Stimulated activated CD4-positive, alpha-beta T cell treated with anti-CD3 and anti-CD28 coated beads, TNF-alpha, amount 100 ng/mL, for 24 hours (primary cell): ENCODE results near the gene SEMA5A.

Experiments
- DNase-seq, 3 experiments: peaks; one replicate each; pipeline ENCODE4 v3.0.0-alpha.2; 2020; ENCODE audit warnings: low read depth in 3 of 3

SEMA5A gene

DNA sequence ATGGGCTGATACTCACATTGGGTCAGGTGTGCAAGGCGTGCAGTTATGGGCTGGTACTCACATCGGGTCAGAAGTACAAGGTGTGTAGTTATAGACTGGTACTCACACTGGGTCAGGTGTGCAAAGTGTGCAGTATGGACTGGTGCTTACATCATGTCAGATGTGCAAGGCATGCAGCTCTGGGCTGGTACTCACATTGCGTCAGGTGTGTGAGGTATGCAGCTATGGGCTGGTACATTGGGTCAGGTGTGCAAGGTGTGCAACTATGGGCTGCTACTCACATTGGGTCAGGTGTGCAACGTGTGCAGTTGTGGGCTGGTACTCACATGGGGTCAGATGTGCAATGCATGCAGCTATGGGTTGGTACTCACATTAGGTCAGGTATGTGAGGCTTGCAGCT, 213.8 kb downstream of the SEMA5A start:
- DNase-seq: no peak

DNA sequence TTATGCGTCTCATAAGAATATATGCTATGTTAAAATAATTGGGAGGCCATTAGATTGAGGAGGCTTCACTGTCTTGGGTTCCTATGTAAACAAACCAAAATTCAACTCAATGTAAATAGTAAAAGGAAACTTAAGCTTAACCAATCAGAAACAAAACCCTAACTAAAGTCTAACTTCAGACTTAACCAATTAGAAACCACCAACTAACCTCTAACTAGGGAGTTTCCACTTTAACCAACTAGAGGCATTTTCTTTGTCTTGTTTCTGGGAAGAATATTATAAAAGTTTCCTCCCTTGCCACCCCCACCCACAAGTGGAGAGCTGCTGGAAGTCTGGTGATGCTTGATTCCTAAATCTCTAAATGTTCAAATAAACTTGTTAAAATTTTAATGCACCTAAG, 214.5 kb downstream of the SEMA5A start:
- no peak for DNase-seq

DNA sequence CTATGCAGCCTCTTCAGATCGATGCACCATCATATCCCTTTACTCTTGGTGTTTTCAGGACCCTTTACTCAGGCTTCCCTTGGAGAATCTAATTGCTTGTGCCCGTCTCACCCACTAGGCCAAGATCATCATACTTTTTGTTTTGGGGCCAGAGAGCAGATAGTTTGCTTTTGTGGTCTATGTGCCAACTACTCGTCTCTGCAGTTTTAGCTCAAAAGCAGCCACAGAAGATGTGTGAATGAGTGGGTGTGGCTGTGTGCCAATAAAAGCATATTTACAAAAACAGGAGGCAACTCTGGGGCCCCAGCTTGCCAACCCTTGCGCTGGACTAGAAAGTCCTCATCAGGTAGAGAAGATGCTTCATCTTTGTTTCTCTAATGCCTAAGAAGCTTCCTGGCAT, 216.8 kb downstream of the SEMA5A start:
- no peak for DNase-seq

DNA sequence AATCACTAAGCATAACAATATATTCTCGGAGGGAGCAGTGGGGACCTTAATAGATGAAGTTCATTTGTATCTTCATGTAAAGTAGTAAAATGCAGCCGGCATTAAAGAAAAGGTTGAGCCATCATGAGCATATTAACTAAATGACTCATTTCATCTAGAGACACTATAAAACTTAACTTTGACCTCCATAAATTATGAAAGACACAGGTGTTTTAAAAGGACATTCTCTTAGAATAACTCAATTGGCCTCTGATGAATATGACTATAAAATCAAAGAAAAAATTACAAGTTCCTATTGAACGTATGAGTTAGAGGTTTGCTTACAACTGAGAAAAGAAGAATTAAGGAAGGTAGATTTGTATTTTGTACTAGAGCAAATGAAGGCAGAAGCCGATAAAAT, 220.3 kb downstream of the SEMA5A start:
- DNase-seq: no peak

DNA sequence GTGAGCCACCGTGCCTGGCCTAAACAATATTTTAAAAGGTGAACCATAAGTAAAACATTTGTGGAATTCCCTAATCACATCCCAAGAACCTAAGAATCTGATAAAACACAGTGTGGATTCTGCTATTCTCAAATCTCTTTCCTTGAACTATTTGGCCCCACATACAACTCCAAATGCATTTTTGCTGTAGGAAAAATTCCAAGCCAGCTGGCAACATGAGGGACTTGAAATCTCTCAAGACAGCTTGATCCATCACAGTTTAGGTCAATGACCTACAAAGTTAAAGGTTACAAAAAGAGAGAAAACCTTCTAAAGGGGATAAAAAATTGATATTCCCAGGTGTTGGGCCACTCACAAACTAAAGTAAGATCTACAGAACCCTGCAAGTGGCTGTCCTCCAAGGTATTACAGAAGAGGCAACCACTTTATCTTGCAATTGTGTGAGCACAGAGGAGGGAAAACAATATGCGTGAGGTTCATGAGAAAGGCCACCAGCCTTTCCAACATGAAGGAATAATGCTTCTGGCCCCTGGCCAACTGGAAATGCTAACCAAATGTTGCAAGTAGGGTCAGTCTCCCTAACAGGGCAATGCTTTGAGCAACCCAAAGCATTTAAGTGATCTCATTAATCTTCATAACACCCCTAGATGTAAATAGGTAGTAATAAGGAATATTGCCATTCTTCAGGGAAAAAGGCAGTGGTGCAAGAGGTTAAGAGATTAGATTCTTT, 221.4 kb downstream of the SEMA5A start:
- DNase-seq: no peak

DNA sequence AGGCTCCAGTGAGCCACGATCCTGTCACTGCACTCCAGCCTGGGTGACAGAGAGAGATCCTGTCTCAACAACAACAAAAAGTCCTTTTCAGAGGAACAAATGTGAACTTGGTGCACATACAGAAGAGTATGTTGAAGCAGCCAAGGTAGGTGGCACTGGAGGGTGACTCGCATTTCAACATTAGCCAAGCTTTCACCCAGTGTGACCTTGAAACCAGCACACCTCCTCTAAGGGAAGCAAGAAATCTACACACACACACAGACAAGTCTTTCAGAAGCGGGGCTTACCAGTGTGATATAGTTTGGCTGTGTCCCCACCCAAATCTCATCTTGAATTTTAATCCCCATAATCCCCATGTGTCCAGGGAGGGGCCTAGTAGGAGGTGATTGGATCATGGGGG, 225.2 kb downstream of the SEMA5A start:
- DNase-seq: no peak

DNA sequence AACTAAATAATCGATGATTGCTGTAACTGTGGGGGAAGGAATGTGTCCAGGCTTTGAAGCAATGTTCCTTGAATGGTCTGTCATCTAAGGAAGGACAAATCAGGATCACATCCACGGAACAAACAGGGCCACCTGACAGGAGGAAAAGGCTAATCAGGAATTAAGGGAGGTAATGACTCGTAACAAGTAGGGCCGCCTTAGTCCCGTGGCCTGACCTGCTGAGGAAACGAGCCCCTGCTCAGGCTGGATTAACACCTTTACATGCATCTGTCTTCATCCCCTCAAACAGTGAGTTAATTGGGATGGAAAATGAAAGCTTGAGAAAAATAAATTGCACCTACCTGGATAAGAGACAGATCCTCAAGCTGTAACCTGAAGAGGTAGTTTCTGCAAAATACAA, 227.8 kb downstream of the SEMA5A start:
- no peak for DNase-seq

DNA sequence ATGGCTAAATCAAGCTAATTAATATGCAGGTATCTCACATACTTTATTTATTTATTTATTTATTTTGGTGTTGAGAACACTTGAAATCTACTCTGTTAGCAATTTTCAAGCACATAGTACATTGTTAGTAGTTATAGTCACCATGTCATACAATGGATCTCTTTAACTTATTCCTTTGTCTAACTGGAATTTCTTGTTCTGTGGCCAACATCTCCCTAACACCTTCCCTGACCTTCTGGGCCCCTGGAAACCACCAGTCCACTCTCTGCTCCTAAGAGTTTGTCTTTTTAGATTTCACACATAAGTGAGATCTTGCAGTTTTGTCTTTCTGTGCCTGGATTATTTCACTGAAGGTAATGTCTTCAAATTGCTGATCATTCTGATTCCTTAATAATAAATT, 229.1 kb downstream of the SEMA5A start:
- DNase-seq: no peak

DNA sequence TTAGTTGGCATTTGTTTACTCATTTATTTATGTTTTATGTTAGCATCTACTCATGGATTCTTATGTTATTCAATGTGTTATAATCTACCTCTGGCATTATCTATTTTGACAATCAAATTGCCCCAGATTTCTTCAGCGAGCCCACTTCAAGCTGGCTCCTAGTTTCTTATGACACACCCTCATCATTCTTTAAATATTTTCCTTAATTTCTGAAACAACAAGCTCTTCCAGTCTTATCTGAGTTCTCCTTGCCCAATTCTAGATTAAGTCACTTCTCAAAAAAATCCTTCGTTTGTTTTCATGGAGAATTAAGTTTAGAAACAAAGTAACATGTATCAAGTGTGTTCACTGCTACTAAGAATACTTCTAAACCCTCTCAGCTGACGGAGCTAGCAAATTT, 229.8 kb downstream of the SEMA5A start:
- DNase-seq: no peak

DNA sequence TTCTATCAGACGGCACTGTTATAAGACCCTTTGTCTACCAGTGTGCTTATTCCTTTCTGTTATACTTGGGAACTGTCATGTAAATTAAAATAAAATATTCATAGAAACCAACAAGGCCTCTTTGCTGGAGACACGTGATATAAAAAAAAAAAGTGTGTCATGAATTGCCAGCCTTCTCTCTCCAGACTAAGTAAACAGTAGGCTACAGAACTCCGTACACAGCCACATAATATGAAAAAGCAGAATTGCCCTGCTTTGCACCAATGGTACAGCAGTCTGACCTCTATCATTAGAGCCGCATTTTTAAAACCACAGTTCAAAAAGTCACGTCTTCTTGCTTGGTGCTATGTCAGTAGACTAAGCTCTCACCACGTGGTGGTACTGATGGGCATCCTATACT, 231.3 kb downstream of the SEMA5A start:
- no peak for DNase-seq

DNA sequence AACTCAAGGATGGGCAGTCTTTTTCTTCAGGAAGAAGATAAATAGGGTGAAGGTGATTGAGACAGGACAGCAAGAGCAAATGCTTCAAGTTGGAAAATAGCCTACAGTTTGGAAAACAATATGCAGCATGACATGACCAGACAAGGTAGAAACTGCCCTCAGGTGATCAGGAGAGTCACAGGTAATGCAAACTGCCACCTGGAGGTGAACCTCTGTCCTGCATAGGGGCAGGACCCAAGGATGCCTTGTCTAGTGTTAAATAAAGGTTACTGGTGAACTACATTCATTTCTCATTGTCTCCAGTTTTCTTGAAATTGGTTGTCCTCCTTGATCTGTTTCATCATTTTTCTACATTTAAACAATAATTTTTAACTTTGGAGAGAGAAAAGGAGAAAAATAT, 232.1 kb downstream of the SEMA5A start:
- DNase-seq: no peak

DNA sequence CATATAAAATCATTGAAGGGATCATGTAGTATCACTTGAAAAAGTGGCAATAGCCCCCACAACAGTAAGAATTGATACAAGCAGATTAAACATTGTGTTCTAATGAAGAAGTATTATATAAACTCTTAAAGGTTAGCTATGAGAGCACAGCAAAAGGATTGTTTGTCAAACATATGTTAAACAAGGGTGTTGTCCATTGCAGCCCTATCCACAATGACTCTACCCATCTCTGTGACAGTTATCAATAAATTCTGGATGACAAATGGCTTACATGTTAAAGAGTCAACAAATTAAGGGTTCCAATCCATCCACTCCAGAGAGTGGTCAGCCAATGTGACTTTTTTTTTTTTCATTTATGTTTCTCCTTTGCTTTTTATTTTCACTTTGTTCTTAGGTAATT, 238.7 kb downstream of the SEMA5A start:
- DNase-seq: no peak

DNA sequence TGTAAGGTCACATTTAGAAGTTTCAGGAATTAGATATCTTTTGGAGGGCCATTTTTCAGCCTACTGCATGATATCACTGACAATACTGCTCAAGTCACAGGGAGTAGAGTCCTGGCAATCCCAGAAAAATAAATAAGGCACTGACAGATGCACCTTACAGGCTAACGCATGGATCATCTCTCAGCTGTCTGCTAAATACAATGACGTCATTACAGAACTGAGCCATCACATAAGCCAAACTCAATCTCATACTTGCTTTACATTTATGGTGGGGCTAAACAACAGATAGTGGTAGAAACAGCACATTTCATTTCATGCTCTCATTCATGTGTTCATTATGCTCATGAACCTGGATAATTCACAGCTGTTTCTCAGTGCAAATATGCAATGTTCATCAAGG, 243.7 kb downstream of the SEMA5A start:
- DNase-seq: no peak

DNA sequence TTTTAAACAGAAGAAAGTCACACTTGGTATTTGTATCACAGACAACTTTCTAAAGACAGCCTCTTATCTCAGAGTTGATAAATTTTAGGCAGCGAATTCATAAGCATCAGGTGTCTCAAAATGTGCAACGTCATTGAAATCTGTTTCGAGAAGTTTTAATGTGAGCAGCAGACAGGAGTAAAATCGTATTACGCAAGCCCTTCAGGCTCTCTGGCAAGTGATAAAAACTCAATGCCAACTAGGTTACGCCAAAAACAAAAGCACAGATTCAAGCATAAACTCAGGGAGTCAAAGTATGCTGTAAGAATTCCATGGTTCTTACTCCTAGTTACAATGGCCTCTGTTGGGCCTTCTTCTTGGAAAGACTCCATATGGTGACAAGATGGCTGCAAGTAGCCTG, 244.7 kb downstream of the SEMA5A start:
- no peak for DNase-seq

DNA sequence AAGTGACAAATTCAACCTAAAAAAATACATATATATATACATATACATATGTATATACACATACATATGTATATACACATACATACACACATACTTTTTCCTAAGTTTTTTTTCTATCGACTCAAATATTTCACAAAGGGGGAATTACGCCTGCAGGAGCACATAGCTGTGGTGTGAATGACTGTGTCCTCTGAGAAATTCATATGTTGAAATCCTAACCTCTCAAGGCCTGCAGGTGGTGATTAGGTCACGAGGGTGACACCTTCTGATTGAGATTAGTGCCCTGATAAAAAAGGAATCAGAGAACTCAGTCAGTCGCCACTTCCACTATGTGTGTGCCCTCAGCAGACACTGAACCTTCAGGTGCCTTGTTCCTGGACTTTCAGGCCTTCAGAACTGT, 248.7 kb downstream of the SEMA5A start:
- DNase-seq: no peak

DNA sequence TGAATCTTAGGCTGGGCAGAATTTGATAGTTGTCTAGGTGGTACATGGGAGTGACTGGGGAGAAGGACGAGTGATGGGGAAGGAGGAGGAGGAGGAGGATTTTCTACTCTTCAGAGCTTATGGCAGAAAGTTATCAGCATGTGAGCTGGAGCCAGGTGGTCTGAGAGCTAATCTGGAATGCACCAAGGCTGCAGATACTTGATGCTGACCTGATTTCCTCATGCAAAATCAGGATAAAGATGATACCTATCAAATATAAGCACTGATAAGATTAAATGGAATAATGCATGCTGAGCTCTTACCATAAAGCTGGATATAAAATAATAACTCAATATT, 250.4 kb downstream of the SEMA5A start:
- no peak for DNase-seq

DNA sequence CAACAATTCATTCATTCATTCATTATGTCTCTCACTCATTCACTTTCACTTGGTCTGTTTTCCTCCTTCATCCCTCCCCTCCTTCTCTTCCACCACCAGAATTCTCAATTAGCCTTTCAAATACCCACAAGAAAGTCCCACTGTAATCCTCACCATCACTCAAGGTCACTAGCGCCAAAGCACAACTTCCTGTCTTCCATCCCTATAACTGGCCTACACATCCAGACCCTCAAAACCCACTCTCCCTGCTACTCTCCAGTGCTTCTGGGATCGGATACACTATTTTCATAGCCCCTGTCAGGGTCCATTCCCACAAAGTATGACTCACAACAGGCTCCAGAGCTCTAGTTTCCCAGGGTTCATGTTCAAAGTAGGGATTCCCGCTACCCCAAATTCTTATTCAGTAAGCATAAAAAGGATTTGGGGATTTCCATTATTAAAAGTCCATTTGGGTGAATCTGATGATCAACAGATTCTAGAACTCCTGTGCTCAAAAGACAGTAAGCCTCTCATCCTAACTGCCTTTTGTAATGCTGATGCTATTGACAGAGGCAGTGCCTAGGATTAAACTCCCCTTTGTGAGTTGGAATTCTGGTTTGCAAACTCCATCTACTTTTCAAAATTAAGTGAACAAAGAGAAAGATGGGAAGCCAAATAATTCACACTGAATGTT, 250.9 kb downstream of the SEMA5A start:
- DNase-seq: no peak

DNA sequence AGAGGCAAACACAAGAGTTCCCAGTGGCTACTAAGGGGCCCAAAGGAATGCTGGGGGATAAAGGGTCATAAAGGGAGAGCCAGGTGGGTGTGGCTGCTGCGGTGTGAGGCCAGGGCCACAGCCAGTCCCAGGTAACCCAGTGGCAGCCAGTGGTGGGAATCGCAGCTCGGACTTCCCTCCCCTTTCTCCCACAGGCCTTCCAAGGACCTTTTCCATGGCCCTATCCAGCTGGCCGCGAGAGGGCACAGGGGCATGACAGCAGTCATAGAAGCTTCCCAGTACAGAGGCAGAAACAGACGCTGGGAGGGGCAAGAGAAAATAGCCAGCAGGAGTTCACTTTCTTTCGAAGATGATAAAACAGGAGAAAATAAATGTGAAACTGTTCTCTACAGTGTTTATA, 257.6 kb downstream of the SEMA5A start:
- no peak for DNase-seq

DNA sequence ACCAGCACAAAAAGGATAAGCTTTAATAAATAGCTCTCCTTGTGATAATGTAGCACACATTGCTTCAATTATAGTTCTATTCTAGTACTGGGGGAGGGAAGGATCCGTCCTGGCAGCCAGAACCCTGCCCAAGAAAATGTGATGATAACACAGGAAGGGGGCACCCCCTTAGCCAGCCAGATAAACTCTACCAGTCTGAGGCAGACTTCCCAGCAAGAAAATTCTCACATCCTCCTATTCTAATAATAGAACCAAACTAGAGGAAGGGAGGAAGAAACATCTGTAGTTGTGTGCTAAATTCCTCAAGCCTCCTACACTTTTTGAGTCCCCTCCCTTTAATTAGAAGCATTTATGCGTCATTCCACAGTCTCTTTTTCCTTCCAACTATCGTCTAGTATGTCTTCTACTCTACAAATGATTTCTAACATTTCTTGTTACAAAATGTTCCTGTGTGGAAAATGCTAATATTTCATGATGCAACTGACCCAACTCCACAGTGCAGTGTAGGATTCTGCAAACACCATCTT, 261.0 kb downstream of the SEMA5A start:
- no peak for DNase-seq

DNA sequence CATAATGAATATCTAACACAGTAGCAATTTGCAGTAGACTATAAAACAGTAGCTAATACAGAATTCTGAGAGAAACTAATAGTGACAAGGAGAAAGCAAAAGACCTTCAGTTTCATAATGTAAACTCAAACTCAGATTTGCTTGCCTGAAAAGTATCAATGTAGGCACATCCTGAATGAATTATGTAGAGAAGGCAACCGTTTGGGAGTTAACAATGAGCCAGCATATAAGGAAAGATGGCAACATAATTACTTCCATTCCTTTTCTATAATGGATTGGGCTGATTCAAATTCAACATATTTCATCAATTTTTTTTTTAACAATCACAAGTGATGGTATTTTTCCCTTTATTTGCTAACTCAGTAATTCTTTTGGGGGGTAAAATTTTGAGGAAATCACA, 261.6 kb downstream of the SEMA5A start:
- DNase-seq: no peak

DNA sequence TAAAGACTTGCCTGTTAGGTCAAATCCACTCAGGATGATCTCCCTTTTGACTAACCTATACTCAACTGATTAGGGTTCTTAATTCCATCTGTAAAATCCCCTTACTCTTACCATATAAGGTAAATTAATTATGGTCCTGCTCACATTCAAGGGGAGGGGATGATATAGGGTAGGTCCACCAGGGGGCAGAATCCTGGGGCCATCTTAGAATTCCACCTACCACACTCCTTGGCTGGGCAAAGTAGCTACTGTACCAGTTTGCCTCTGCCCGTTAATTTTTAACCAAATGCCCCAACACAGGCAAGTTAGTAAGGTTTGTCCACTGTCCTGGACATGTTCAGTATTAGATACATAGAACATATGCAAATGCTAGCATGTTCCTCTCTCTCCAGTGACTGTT, 262.4 kb downstream of the SEMA5A start:
- DNase-seq: no peak

DNA sequence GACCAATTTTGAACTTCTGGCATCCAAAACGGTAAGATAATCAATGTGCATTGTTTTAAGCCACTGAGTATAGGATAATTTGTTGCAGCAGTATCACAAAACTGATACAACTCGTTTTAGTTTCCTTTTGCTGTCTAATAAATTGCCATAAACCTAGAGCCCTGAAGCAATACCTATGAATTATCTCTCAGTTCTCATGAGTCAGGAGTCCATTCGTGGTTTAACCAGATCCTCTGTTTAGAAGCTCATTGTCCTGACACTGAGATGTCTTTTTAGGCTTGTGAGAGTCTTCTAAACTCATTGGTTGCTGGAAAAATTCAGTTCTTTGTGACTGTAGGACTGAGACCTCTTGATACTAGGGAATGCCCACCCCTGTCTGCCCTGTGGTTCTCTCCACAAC, 262.9 kb downstream of the SEMA5A start:
- DNase-seq: no peak

DNA sequence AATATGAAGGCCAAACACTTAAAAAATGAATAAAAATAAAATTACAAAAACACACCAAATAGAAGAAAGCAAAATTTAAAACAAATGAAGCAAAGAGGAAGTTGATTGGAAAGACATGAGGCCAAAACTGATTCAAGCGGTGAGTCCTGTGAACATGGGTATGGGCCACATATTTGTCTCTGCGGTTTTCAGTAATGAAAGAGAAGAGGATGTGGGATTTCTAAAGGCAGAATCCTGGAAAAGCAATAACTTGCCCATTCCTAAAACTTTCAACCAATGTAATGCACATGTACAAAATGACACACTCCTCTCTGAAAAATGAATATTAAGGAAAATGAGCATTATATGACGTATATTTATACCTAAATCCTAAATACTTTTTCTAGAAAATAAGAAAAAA, 263.7 kb downstream of the SEMA5A start:
- no peak for DNase-seq

DNA sequence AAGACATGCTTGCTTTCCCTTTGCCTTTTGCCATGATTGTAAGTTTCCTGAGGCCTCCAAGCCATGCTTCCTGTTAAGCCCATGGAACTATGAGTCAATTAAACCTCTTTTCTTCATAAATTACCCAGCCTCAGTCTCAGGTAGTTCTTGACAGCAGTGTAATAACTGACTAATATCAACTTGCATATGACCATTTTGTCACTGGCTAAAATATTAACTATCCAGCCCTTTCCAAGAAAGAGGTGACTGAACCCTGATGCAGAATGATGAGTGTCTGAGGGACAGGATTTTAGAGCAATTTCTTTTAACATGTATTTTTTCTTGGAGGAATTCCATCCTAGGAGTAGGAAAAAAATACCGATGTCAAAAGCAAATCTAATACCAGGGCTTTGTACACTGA, 266.1 kb downstream of the SEMA5A start:
- no peak for DNase-seq
